Endothelial cell of umbilical vein (primary cell): ENCODE results near the gene HECTD3. TPM values are rescaled to one million over a fixed set of nuclear protein-coding genes. Genes with fewer than 3 reads are reported as not detected.

Experiments
- BruUV-seq: library from RNA; stranded (reverse); fragments of 400-500 nt; replicated peaks from 2 replicates; lab custom pipeline; 2021; lab: Mats Ljungman, UMichigan
- CTCF ChIA-PET: fragments of 300-600, 350-600 bp; sonication (Branson Sonifier 250); formaldehyde crosslinking; loops from one replicate; lab custom pipeline; 2021; ENCODE audit warnings: antibody characterized with exemption, inconsistent platforms; lab: Charles Lee
- POLR2A ChIA-PET: fragments of 300-600, 350-600 bp; sonication (Branson Sonifier 250); formaldehyde crosslinking; loops from one replicate; lab custom pipeline; 2021; ENCODE audit warnings: antibody characterized with exemption, inconsistent platforms; lab: Charles Lee
- DNase-seq: peaks from one replicate; pipeline ENCODE4 v3.0.0-alpha.2; 2011; ENCODE audit warnings: low read depth, low spot score
- FAIRE-seq: peaks from 2 replicates; lab custom pipeline; 2011; peaks lifted over from hg19 to GRCh38; lab: Jason Lieb, UNC
- H2AFZ ChIP-seq: 2 replicates; pipeline ENCODE4 v1.6.0; 2012; ENCODE audit warnings: low read depth, low read length, control low read depth, inconsistent platforms
- H3K27ac ChIP-seq: 2 replicates; pipeline ENCODE4 v1.5.1; 2011; ENCODE audit warnings: low read depth, mild to moderate bottlenecking, control low read depth, low read length, moderate library complexity; ENCODE audit not compliant: insufficient read depth
- H3K27me3 ChIP-seq, 2 experiments: 2 replicates each; pipeline versions ENCODE4 v1.6.0 to v1.6.1; 2011; ENCODE audit warnings: low read length in 2 of 2, mixed read lengths in 1 of 2; ENCODE audit not compliant: control insufficient read depth in 2 of 2, insufficient read depth in 2 of 2
- H3K36me3 ChIP-seq, 2 experiments: 2 replicates in 1 of 2; 3 replicates in 1 of 2; pipeline ENCODE4 v1.5.1; 2011; ENCODE audit warnings: low read length in 2 of 2, mild to moderate bottlenecking in 1 of 2, moderate library complexity in 1 of 2; ENCODE audit not compliant: control insufficient read depth in 2 of 2, insufficient read depth in 2 of 2; ENCODE audit errors: extremely low read depth in 1 of 2
- H3K4me1 ChIP-seq: 3 replicates; pipeline ENCODE4 v1.5.1; 2011; ENCODE audit warnings: mild to moderate bottlenecking, low read length; ENCODE audit not compliant: control insufficient read depth, insufficient read depth; ENCODE audit errors: extremely low read depth
- H3K4me2 ChIP-seq: 2 replicates; pipeline ENCODE4 v1.6.1; 2011; ENCODE audit warnings: low read length, control low read depth, mixed read lengths; ENCODE audit not compliant: insufficient read depth
- H3K4me3 ChIP-seq, 3 experiments: fragments of 200-600 bp in 1 of 3; sonication (generic), shearing (Covaris generic) in 1 of 3; replicated peaks in 1 of 3; 2 replicates each; pipeline ENCODE4 v1.5.1; 2011 to 2016; ENCODE audit warnings: control low read depth in 3 of 3, low read length in 3 of 3, mild to moderate bottlenecking in 2 of 3, inconsistent platforms in 1 of 3, low read depth in 1 of 3, moderate library complexity in 1 of 3; ENCODE audit not compliant: insufficient read depth in 1 of 3
- H3K79me2 ChIP-seq: 2 replicates; pipeline ENCODE4 v1.6.0; 2012; ENCODE audit warnings: low read length, inconsistent platforms; ENCODE audit not compliant: control insufficient read depth, insufficient read depth
- H3K9ac ChIP-seq: replicated peaks from 2 replicates; pipeline ENCODE3; 2011; ENCODE audit warnings: low read length, control low read depth; ENCODE audit not compliant: insufficient read depth; ENCODE audit errors: extremely low read depth
- H3K9me1 ChIP-seq: replicated peaks from 3 replicates; pipeline ENCODE4 v1.6.0; 2011; ENCODE audit warnings: mild to moderate bottlenecking, low read length; ENCODE audit not compliant: control insufficient read depth, insufficient read depth; ENCODE audit errors: extremely low read depth
- H3K9me3 ChIP-seq: replicated peaks from 2 replicates; pipeline ENCODE4 v1.5.1; 2012; ENCODE audit warnings: low read length, inconsistent platforms; ENCODE audit not compliant: control insufficient read depth, insufficient read depth
- H4K20me1 ChIP-seq: replicated peaks from 2 replicates; pipeline ENCODE3; 2011; ENCODE audit warnings: mild to moderate bottlenecking, low read length; ENCODE audit not compliant: control insufficient read depth, insufficient read depth; ENCODE audit errors: extremely low read depth
- CTCF ChIP-seq, 2 donors: IDR thresholded peaks; 1 replicate in 1 of 2; 2 replicates in 1 of 2; pipeline ENCODE4 v1.5.1; 2011; ENCODE audit warnings: low read length in 2 of 2, mild to moderate bottlenecking in 2 of 2, moderate library complexity in 2 of 2, control low read depth in 1 of 2, inconsistent platforms in 1 of 2, low read depth in 1 of 2; ENCODE audit not compliant: insufficient read depth in 1 of 2; ENCODE audit errors: extremely low read depth in 1 of 2
- EZH2 ChIP-seq: IDR thresholded peaks from 2 replicates; pipeline ENCODE4 v1.6.1; 2012; ENCODE audit warnings: borderline replicate concordance, low read depth, mild to moderate bottlenecking, moderate library complexity, low read length, inconsistent platforms; ENCODE audit not compliant: severe bottlenecking
- FOS ChIP-seq: IDR thresholded peaks from 2 replicates; pipeline ENCODE4 v1.6.1; 2011; ENCODE audit warnings: mild to moderate bottlenecking, low read length, moderate library complexity, borderline replicate concordance; ENCODE audit not compliant: insufficient read depth
- GATA2 ChIP-seq: IDR thresholded peaks from 2 replicates; pipeline ENCODE4 v1.7.0; 2011; ENCODE audit warnings: low read depth, mild to moderate bottlenecking, moderate library complexity, mixed read lengths, low read length; ENCODE audit not compliant: insufficient read length, insufficient read depth
- JUN ChIP-seq: IDR thresholded peaks from 2 replicates; pipeline ENCODE4 v1.6.1; 2011; ENCODE audit warnings: borderline replicate concordance, low read depth; ENCODE audit not compliant: insufficient read length, insufficient read depth
- MYC ChIP-seq: IDR thresholded peaks from one replicate; pipeline ENCODE4 v1.6.1; 2011; ENCODE audit warnings: mild to moderate bottlenecking, low read depth, low read length
- POLR2A ChIP-seq: IDR thresholded peaks from 2 replicates; pipeline ENCODE4 v1.6.1; 2012; ENCODE audit warnings: low read depth, mild to moderate bottlenecking, control low read depth, low read length
- POLR2AphosphoS5 ChIP-seq: IDR thresholded peaks from 2 replicates; pipeline ENCODE4 v1.6.1; 2012; ENCODE audit warnings: low read depth, mild to moderate bottlenecking, control low read depth, low read length, moderate library complexity; ENCODE audit not compliant: insufficient read depth
- dilution Hi-C: fragments of 300-500 bp; cut with MboI; formaldehyde crosslinking; loops from one replicate; pipeline ENCODE4 v1.15.0; 2019; ENCODE audit warnings: low sequenced_read_pairs; ENCODE audit not compliant: extremely low pct_ligation_motif_present
- intact Hi-C: fragments of 100-400 bp; cut with micrococcal nuclease; formaldehyde crosslinking; loops from one replicate; pipeline ENCODE4 v1.10.0; 2022
- polyA plus RNA-seq, 4 experiments: library from polyadenylated mRNA; depleted of rRNA in 3 of 4; stranded (reverse) in 3 of 4; unstranded in 1 of 4; fragments of >200 nt; gene quantifications; 2 replicates each; pipeline versions ENCODE4 v1.2.1 to v1.2.3, GENCODE V29; 2011 to 2012; ENCODE audit warnings: missing spikeins in 1 of 4
- total RNA-seq: library from RNA; stranded (reverse); gene quantifications from 2 replicates; pipeline ENCODE4 v1.2.3, GENCODE V29; 2021
- TF ChIP-seq, protein P1 (sequence below): IDR thresholded peaks from 2 replicates; pipeline ENCODE4 v1.6.1; 2011; ENCODE audit not compliant: insufficient read depth, insufficient read length

Gene HECTD3
- total and polyA plus RNA-seq, 2 donors (not counting 3 experiments of a cell fraction or from before 2014, with no cell fraction given) = 80.0 to 114 TPM

DNA sequence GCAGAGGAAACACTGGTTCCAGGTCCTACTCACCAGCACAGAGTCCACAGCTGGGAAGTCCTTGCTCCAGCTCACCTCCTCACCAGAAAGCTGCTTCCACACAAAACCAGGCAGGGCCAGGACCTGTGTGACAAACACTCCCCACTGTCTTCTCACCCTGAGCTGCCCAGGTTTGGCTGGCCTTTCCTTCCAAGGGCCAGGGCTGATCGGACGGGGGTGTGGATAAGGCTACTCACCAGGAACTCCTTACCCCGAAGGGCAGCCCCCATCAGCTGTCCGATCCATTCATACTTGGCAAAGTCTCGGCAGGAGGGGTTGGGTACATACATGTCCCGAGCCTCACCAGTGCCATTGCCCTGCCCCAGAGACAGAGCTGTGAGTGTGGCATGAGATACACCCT, 5.4 kb downstream of the HECTD3 start:
- no peaks in the 10 kb centered on the region for H3K27me3 ChIP-seq
- TF ChIP-seq JUN (no peak), POLR2AphosphoS5 (no peak), MYC (no peak), POLR2A (no peak), EZH2 (no peak), FOS (no peak), GATA2 (no peak), CTCF (IDR thresholded peaks at IDR 0.05; ENCODE audit: extremely low read depth in 1 of 2, insufficient read depth in 1 of 2, low read depth in 1 of 2, low read length in 2 of 2) (no peak)
- TF ChIP-seq, protein P1, sequence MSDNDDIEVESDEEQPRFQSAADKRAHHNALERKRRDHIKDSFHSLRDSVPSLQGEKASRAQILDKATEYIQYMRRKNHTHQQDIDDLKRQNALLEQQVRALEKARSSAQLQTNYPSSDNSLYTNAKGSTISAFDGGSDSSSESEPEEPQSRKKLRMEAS = no peak
- no peaks in the 10 kb centered on the region for H3K9me1 ChIP-seq
- H3K4me3 ChIP-seq = no peak overlapping the region
- DNase-seq (no peak), FAIRE-seq (no peak)
- H3K79me2 ChIP-seq = peaks cover 13% of the 10 kb centered on the region
- H3K9ac ChIP-seq = no peak overlapping the region
- no peak overlapping the region for H3K4me2 ChIP-seq
- ChIA-PET CTCF (interaction anchor here (1.1 to 1.6 kb wide), 4 partner anchors 8 to 213 kb away, joined by 3 to 6 read pairs (median 3); no protein-coding TSS in a partner anchor), POLR2A (no interaction called here)
- intact Hi-C loops = no loop called here
- dilution Hi-C loops = no loop called here
- BruUV-seq = no TSS peak
- H2AFZ ChIP-seq = no peak overlapping the region
- peaks cover 17 to 71% of the 10 kb centered on the region in 2 experiments for H3K36me3 ChIP-seq
- no peaks in the 10 kb centered on the region for H4K20me1 ChIP-seq
- H3K4me1 ChIP-seq = peaks cover 8% of the 10 kb centered on the region
- no peaks in the 10 kb centered on the region for H3K9me3 ChIP-seq
- H3K27ac ChIP-seq = no peak overlapping the region
